ENCODE measurements around the gene NPIPB8. TPM values are rescaled to one million over a fixed set of nuclear protein-coding genes. Genes with fewer than 3 reads are reported as not detected.

Gene NPIPB8
- total and polyA plus RNA-seq, 2 of the 13 experiments (the other 11 are each of a cell fraction or from before 2014, with no cell fraction given) = 0.49 to 2.3 TPM

DNA sequence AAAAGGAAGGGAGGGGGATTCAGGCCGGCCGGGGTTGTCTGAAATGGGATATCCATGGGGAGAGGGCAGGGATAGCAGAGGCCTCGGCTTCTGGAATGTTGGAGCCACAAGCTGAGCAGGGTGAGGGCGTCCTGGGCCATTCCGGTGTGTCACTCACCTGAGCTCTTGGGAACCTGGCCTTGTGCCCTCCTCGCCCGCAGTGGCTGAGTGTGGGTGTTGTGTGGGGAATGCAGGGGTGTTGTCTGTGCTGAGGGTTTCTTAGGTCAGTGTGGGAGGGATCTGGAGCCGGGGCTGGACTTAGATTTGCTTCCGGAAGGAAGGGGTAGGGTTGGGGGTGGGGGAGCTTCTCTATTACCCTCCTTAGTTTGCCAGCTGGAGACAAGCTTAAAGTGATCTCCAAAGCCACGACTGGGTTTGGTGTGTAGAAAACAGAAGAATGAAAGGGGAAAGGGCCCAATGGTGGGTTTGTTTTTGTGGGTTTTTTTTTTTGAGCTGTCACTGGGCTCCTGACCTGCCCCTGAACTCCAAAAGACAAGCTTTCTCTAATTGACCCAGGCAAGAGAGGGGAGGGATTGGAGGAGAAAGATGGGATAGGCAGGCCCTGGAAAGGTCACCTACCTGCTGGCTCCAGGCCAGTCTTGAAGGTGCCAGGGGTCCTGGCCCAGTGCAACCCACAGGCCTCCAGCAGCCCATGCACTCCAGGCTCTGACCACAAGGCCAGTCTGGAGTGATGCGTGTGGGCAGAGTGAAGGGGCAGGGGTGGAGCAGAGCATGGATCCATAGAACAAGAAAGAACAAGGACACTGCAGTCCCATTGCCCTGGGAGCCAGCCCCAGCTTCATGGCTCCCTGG is 40.8 kb upstream of the NPIPB8 start, which contains the start of gene SULT1A2 (continued):
- no peak; the same call in 1 of the 2 replicates for TF ChIP-seq SRY (CRISPR knock-in tag; IDR thresholded peaks at IDR 0.05)
- no peak for TF ChIP-seq ZNF329 (CRISPR knock-in tag; IDR thresholded peaks at IDR 0.05; ENCODE audit: low read depth)
- peak; percentile 82 for TF ChIP-seq PHF21A (CRISPR knock-in tag; IDR thresholded peaks at IDR 0.05)
- peak; percentile 25; the same call in 1 of the 2 replicates for TF ChIP-seq TFE3 (CRISPR knock-in tag; IDR thresholded peaks at IDR 0.05)
- TF ChIP-seq, protein P1, sequence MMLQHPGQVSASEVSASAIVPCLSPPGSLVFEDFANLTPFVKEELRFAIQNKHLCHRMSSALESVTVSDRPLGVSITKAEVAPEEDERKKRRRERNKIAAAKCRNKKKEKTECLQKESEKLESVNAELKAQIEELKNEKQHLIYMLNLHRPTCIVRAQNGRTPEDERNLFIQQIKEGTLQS (CRISPR knock-in tag; IDR thresholded peaks at IDR 0.05) = no peak
- TF ChIP-seq ZNF788 (CRISPR knock-in tag; IDR thresholded peaks at IDR 0.05; ENCODE audit: borderline replicate concordance) = no peak
- no peak for TF ChIP-seq ZNF572 (CRISPR knock-in tag; IDR thresholded peaks at IDR 0.05)
- TF ChIP-seq ZNF775 (CRISPR knock-in tag; IDR thresholded peaks at IDR 0.05; ENCODE audit: borderline replicate concordance) = no peak
- no peak for TF ChIP-seq ADNP (CRISPR knock-in tag; IDR thresholded peaks at IDR 0.05)
- no peak for TF ChIP-seq ATF5 (CRISPR knock-in tag; IDR thresholded peaks at IDR 0.05; ENCODE audit: low read depth)
- TF ChIP-seq TARDBP (CRISPR knock-in tag; IDR thresholded peaks at IDR 0.05) = no peak
- TF ChIP-seq, protein P2, sequence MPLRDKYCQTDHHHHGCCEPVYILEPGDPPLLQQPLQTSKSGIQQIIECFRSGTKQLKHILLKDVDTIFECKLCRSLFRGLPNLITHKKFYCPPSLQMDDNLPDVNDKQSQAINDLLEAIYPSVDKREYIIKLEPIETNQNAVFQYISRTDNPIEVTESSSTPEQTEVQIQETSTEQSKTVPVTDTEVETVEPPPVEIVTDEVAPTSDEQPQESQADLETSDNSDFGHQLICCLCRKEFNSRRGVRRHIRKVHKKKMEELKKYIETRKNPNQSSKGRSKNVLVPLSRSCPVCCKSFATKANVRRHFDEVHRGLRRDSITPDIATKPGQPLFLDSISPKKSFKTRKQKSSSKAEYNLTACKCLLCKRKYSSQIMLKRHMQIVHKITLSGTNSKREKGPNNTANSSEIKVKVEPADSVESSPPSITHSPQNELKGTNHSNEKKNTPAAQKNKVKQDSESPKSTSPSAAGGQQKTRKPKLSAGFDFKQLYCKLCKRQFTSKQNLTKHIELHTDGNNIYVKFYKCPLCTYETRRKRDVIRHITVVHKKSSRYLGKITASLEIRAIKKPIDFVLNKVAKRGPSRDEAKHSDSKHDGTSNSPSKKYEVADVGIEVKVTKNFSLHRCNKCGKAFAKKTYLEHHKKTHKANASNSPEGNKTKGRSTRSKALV (CRISPR knock-in tag; IDR thresholded peaks at IDR 0.05) = no peak
- no peak for TF ChIP-seq ZNF598 (CRISPR knock-in tag; IDR thresholded peaks at IDR 0.05; ENCODE audit: borderline replicate concordance)
- TF ChIP-seq ZFP36 (IDR thresholded peaks at IDR 0.05; ENCODE audit: borderline replicate concordance, low read depth, low read length, partially characterized antibody) = no peak
- no peak for TF ChIP-seq GFI1 (CRISPR knock-in tag; IDR thresholded peaks at IDR 0.05; ENCODE audit: borderline replicate concordance)
- TF ChIP-seq, protein P3, sequence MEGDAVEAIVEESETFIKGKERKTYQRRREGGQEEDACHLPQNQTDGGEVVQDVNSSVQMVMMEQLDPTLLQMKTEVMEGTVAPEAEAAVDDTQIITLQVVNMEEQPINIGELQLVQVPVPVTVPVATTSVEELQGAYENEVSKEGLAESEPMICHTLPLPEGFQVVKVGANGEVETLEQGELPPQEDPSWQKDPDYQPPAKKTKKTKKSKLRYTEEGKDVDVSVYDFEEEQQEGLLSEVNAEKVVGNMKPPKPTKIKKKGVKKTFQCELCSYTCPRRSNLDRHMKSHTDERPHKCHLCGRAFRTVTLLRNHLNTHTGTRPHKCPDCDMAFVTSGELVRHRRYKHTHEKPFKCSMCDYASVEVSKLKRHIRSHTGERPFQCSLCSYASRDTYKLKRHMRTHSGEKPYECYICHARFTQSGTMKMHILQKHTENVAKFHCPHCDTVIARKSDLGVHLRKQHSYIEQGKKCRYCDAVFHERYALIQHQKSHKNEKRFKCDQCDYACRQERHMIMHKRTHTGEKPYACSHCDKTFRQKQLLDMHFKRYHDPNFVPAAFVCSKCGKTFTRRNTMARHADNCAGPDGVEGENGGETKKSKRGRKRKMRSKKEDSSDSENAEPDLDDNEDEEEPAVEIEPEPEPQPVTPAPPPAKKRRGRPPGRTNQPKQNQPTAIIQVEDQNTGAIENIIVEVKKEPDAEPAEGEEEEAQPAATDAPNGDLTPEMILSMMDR (CRISPR knock-in tag; IDR thresholded peaks at IDR 0.05) = no peak; the same call in 1 of the 2 replicates
- TF ChIP-seq, protein P4, sequence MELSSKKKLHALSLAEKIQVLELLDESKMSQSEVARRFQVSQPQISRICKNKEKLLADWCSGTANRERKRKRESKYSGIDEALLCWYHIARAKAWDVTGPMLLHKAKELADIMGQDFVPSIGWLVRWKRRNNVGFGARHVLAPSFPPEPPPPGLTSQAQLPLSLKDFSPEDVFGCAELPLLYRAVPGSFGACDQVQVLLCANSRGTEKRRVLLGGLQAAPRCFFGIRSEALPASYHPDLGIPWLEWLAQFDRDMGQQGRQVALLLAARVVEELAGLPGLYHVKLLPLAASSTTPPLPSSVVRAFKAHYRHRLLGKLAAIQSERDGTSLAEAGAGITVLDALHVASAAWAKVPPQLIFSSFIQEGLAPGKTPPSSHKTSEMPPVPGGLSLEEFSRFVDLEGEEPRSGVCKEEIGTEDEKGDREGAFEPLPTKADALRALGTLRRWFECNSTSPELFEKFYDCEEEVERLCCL (CRISPR knock-in tag; IDR thresholded peaks at IDR 0.05; ENCODE audit: borderline replicate concordance) = peak; percentile 57; the same call in 1 of the 2 replicates
- no peak for TF ChIP-seq RFXAP (CRISPR knock-in tag; IDR thresholded peaks at IDR 0.05; ENCODE audit: borderline replicate concordance)

Data from HepG2 (cell line).